GM19463 (cell line): Measurements from ENCODE around the gene SEC11A.

Experiments used
- ATAC-seq: cut with Tn5 transposase; IDR thresholded peaks from one replicate; pipeline ENCODE4 v1.9.1; 2021; ENCODE audit warnings: mild to moderate bottlenecking, moderate library complexity; ENCODE audit not compliant: unreplicated experiment

Gene SEC11A

GRCh38 chr15:84685304-84685703 is 30.6 kb downstream of the SEC11A start:
- no peak for ATAC-seq

GRCh38 chr15:84684092-84684491 is 31.8 kb downstream of the SEC11A start:
- ATAC-seq, result no peak

GRCh38 chr15:84681831-84682230 is 34.1 kb downstream of the SEC11A start:
- no peak for ATAC-seq

- ATAC-seq, result no peak
Observed at GRCh38 chr15:84671211-84671610, 44.7 kb downstream of the SEC11A start.

GRCh38 chr15:84669726-84670125 is 46.2 kb downstream of the SEC11A start:
- ATAC-seq, result no peak

GRCh38 chr15:84668221-84668982 is 47.5 kb downstream of the SEC11A start:
- no peak for ATAC-seq

- no peak for ATAC-seq
Observed at GRCh38 chr15:84666373-84666772, 49.6 kb downstream of the SEC11A start.

GRCh38 chr15:84661001-84661400 is 54.9 kb downstream of the SEC11A start:
- ATAC-seq, result no peak

- no peak for ATAC-seq
Observed at GRCh38 chr15:84659904-84660781, 55.8 kb downstream of the SEC11A start.

- no peak for ATAC-seq
Observed at GRCh38 chr15:84658788-84659411, 57.0 kb downstream of the SEC11A start.

GRCh38 chr15:84658080-84658787 is 57.7 kb downstream of the SEC11A start, which contains the start of gene NMB:
TSS of gene NMB (minus strand) at chr15:84658199. CDS start at chr15:84658152, 47 bp downstream.
- ATAC-seq, result peak; percentile 61

- no peak for ATAC-seq
Observed at GRCh38 chr15:84657748-84658079, 58.2 kb downstream of the SEC11A start.

GRCh38 chr15:84656972-84657371 is 59.0 kb downstream of the SEC11A start:
- no peak for ATAC-seq

GRCh38 chr15:84654689-84655453 is 61.1 kb downstream of the SEC11A start:
- ATAC-seq, result peak; percentile 29

GRCh38 chr15:84653910-84654688 is 61.8 kb downstream of the SEC11A start, which contains the start of gene WDR73:
TSS of gene WDR73 (minus strand) at chr15:84654283. CDS start at chr15:84654274, 9 bp downstream.
- ATAC-seq, result peak; percentile 84

GRCh38 chr15:84653584-84653909 is 62.4 kb downstream of the SEC11A start:
- ATAC-seq, result no peak

GRCh38 chr15:84649706-84650105 is 66.2 kb downstream of the SEC11A start:
- ATAC-seq, result no peak

GRCh38 chr15:84648539-84648938 is 67.4 kb downstream of the SEC11A start:
- ATAC-seq, result no peak

- ATAC-seq, result no peak
Observed at GRCh38 chr15:84647726-84648125, 68.2 kb downstream of the SEC11A start.
